ENCODE data around the gene HSPA2. TPM values are rescaled to one million over a fixed set of nuclear protein-coding genes. Genes with fewer than 3 reads are reported as not detected.

The HSPA2 gene
- polyA plus RNA-seq, 1 donor (not counting 4 experiments of a cell fraction or from before 2014, with no cell fraction given), result 12.0 TPM

DNA sequence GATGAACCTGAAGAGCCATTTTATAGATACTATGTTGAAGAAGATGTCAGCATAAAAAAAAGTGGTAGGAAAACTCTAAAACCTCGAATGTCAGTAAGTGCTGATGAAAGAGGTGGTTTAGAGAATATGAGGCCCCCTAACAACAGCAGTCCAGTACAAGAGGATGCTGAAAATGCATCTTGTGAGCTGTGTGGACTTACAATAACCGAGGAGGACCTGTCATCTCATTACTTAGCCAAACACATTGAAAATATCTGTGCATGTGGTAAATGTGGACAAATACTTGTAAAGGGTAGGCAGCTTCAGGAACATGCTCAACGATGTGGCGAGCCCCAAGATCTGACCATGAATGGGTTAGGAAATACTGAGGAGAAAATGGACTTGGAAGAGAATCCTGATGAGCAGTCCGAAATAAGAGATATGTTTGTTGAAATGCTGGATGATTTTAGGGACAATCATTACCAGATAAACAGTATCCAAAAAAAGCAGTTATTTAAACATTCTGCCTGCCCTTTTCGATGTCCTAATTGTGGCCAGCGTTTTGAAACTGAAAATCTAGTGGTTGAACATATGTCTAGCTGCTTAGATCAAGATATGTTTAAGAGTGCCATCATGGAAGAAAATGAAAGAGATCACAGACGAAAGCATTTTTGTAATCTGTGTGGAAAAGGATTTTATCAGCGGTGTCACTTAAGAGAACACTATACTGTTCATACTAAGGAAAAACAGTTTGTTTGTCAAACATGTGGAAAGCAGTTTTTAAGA lies 17.8 kb upstream of the HSPA2 start:
- Histone ChIP-seq H3K36me3 (ENCODE audit: control insufficient read depth in 2 of 2, extremely low read depth in 1 of 2, insufficient read depth in 2 of 2, low read length in 2 of 2) (peaks cover 12 to 21% of the 10 kb centered on the region in 2 experiments), H3K9me3 (ENCODE audit: control insufficient read depth, low read depth, low read length) (no peaks in the 10 kb centered on the region), H3K9me1 (ENCODE audit: control insufficient read depth, extremely low read depth, insufficient read depth, low read length) (no peaks in the 10 kb centered on the region), H3K4me1 (ENCODE audit: control insufficient read depth, extremely low read depth, insufficient read depth, low read length) (no peaks in the 10 kb centered on the region), H2AFZ (ENCODE audit: control insufficient read depth, low read length) (no peak overlapping the region), H3K4me3 (ENCODE audit: control insufficient read depth in 2 of 3, extremely low read depth in 1 of 3, insufficient read depth in 2 of 3, low read depth in 1 of 3, low read length in 3 of 3) (no peak overlapping the region), H3K27ac (ENCODE audit: control insufficient read depth, insufficient read depth, low read length) (no peak overlapping the region), H3K4me2 (ENCODE audit: control insufficient read depth, extremely low read depth, insufficient read depth, low read depth, low read length) (no peak overlapping the region), H3K9ac (ENCODE audit: control insufficient read depth, extremely low read depth, insufficient read depth, low read length) (no peak overlapping the region), H3K79me2 (ENCODE audit: control insufficient read depth, insufficient read depth, low read length) (peaks cover 39% of the 10 kb centered on the region), H3K27me3 (ENCODE audit: control insufficient read depth, extremely low read depth, insufficient read depth, low read length) (no peaks in the 10 kb centered on the region), H4K20me1 (ENCODE audit: control insufficient read depth, extremely low read depth, insufficient read depth, low read length) (no peaks in the 10 kb centered on the region)
- no peak for TF ChIP-seq CTCF (optimal IDR thresholded peaks at IDR 0.05 in 1 of 3, IDR thresholded peaks at IDR 0.05 in 1 of 3, conservative IDR thresholded peaks at IDR 0.05 in 1 of 3; ENCODE audit: extremely low read depth in 1 of 3, insufficient read depth in 2 of 3, low read length in 3 of 3)
- TF ChIP-seq EZH2 (IDR thresholded peaks at IDR 0.05; ENCODE audit: low read length), result no peak
- no peak for DNase-seq (ENCODE audit: low read depth, low spot score)
- dilution Hi-C loops (cut with MboI; ENCODE audit: extremely low pct_ligation_motif_present, low sequenced_read_pairs), result no loop called here
- no peak for FAIRE-seq

DNA sequence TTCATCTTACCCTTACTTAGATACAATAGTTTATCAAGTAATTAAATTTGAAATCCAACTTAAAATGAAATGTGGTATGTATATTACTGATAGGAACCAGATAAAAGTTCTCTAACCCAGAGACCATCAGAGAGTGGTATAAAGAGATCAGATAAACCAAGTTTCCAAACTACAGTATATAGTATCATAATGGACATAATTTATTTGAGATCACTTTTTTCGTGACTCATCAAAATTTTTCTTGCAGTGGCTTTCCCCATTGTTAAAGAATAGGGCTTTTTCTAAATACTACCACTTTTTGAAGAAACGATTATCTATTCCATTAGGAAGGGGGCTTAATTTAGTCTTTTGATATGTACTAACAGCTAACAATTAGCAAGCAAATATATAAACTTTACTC lies 15.2 kb upstream of the HSPA2 start:
- Histone ChIP-seq H3K4me1 (ENCODE audit: control insufficient read depth, extremely low read depth, insufficient read depth, low read length) (no peaks in the 10 kb centered on the region), H2AFZ (ENCODE audit: control insufficient read depth, low read length) (no peak overlapping the region), H3K9ac (ENCODE audit: control insufficient read depth, extremely low read depth, insufficient read depth, low read length) (no peak overlapping the region), H3K4me2 (ENCODE audit: control insufficient read depth, extremely low read depth, insufficient read depth, low read depth, low read length) (no peak overlapping the region), H3K9me1 (ENCODE audit: control insufficient read depth, extremely low read depth, insufficient read depth, low read length) (no peaks in the 10 kb centered on the region), H3K79me2 (ENCODE audit: control insufficient read depth, insufficient read depth, low read length) (peaks cover 17% of the 10 kb centered on the region), H3K27me3 (ENCODE audit: control insufficient read depth, extremely low read depth, insufficient read depth, low read length) (no peaks in the 10 kb centered on the region), H3K9me3 (ENCODE audit: control insufficient read depth, low read depth, low read length) (no peaks in the 10 kb centered on the region), H3K4me3 (ENCODE audit: control insufficient read depth in 2 of 3, extremely low read depth in 1 of 3, insufficient read depth in 2 of 3, low read depth in 1 of 3, low read length in 3 of 3) (no peak overlapping the region), H3K36me3 (ENCODE audit: control insufficient read depth in 2 of 2, extremely low read depth in 1 of 2, insufficient read depth in 2 of 2, low read length in 2 of 2) (peaks cover 12 to 21% of the 10 kb centered on the region in 2 experiments), H3K27ac (ENCODE audit: control insufficient read depth, insufficient read depth, low read length) (no peak overlapping the region), H4K20me1 (ENCODE audit: control insufficient read depth, extremely low read depth, insufficient read depth, low read length) (no peaks in the 10 kb centered on the region)
- dilution Hi-C loops (cut with MboI; ENCODE audit: extremely low pct_ligation_motif_present, low sequenced_read_pairs), result no loop called here
- no peak for TF ChIP-seq CTCF (optimal IDR thresholded peaks at IDR 0.05 in 1 of 3, IDR thresholded peaks at IDR 0.05 in 1 of 3, conservative IDR thresholded peaks at IDR 0.05 in 1 of 3; ENCODE audit: extremely low read depth in 1 of 3, insufficient read depth in 2 of 3, low read length in 3 of 3)
- TF ChIP-seq EZH2 (IDR thresholded peaks at IDR 0.05; ENCODE audit: low read length), result no peak
- FAIRE-seq (no peak), DNase-seq (ENCODE audit: low read depth, low spot score) (no peak)
